HepG2 (cell line): ENCODE measurements around the gene TAS2R38.

Experiments
- BRCA1 ChIP-seq: sonication (generic); formaldehyde crosslinking; IDR thresholded peaks from 2 replicates; pipeline ENCODE4 v1.4.0; 2020; ENCODE audit warnings: missing genetic modification reagents
- CTCF ChIP-seq: sonication (generic); formaldehyde crosslinking; IDR thresholded peaks from 2 replicates; pipeline ENCODE4 v1.5.0; 2020; ENCODE audit warnings: mild to moderate bottlenecking, missing genetic modification reagents, moderate library complexity
- E2F5 ChIP-seq: sonication (generic); formaldehyde crosslinking; conservative IDR thresholded peaks from 2 replicates; pipeline ENCODE4 v1.4.0; 2020; ENCODE audit warnings: missing genetic modification reagents
- EHMT2 ChIP-seq: fragments of 200-600 bp; sonication (generic); IDR thresholded peaks from 2 replicates; pipeline ENCODE4 v1.7.0; 2017; ENCODE audit warnings: antibody characterized with exemption, low read depth, low read length, borderline replicate concordance
- EP300 ChIP-seq, 3 experiments: sonication (generic) in 1 of 3; formaldehyde crosslinking in 1 of 3; IDR thresholded peaks; 2 replicates each; pipeline versions ENCODE4 v1.5.1 to v1.6.1; 2011 to 2020; ENCODE audit warnings: low read depth in 2 of 3, low read length in 2 of 3, borderline replicate concordance in 1 of 3, improper control_type of control experiment in 1 of 3, mild to moderate bottlenecking in 1 of 3, missing genetic modification reagents in 1 of 3, moderate library complexity in 1 of 3
- NCOA2 ChIP-seq: sonication (generic); formaldehyde crosslinking; IDR thresholded peaks from 2 replicates; pipeline ENCODE4 v1.8.0; 2022; ENCODE audit warnings: inconsistent platforms
- PHF20 ChIP-seq: sonication (generic); formaldehyde crosslinking; IDR thresholded peaks from 2 replicates; pipeline ENCODE4 v1.5.0; 2020; ENCODE audit warnings: mild to moderate bottlenecking, missing genetic modification reagents
- POLR2A ChIP-seq, 2 experiments: IDR thresholded peaks; 2 replicates each; pipeline ENCODE4 v1.6.1; 2011; ENCODE audit warnings: low read depth in 2 of 2, low read length in 2 of 2, mild to moderate bottlenecking in 1 of 2, moderate library complexity in 1 of 2; ENCODE audit not compliant: insufficient read depth in 1 of 2
- STAT6 ChIP-seq: sonication (generic); formaldehyde crosslinking; IDR thresholded peaks from 2 replicates; pipeline ENCODE4 v1.4.0; 2020; ENCODE audit warnings: missing genetic modification reagents, mild to moderate bottlenecking, borderline replicate concordance
- XBP1 ChIP-seq: sonication (generic); formaldehyde crosslinking; IDR thresholded peaks from 2 replicates; pipeline ENCODE4 v1.5.0; 2020; ENCODE audit warnings: missing genetic modification reagents
- ZBTB2 ChIP-seq: sonication (generic); formaldehyde crosslinking; IDR thresholded peaks from 2 replicates; pipeline ENCODE4 v1.8.0; 2022; ENCODE audit warnings: low read depth, missing genetic modification reagents
- ZNF367 ChIP-seq: sonication (generic); formaldehyde crosslinking; IDR thresholded peaks from 2 replicates; pipeline ENCODE4 v1.4.0; 2020; ENCODE audit warnings: missing genetic modification reagents, borderline replicate concordance
- ZNF790 ChIP-seq: sonication (generic); formaldehyde crosslinking; IDR thresholded peaks from 2 replicates; pipeline ENCODE4 v1.8.0; 2022; ENCODE audit warnings: missing genetic modification reagents, mild to moderate bottlenecking, borderline replicate concordance

- TF ChIP-seq XBP1, result no peak
- no peak for TF ChIP-seq CTCF
- no peak for TF ChIP-seq ZBTB2 (CRISPR knock-in tag)
- TF ChIP-seq EHMT2, result no peak
- no peak for TF ChIP-seq POLR2A (IDR thresholded peaks at IDR 0.05; ENCODE audit: insufficient read depth in 1 of 2, low read depth in 2 of 2, low read length in 2 of 2)
- TF ChIP-seq EP300 (IDR thresholded peaks at IDR 0.05; ENCODE audit: low read depth in 2 of 2, low read length in 2 of 2), result no peak
- no peak for TF ChIP-seq EP300 (CRISPR knock-in tag; IDR thresholded peaks at IDR 0.05; ENCODE audit: borderline replicate concordance)
- TF ChIP-seq ZNF367 (CRISPR knock-in tag), result no peak
- no peak for TF ChIP-seq PHF20
- TF ChIP-seq BRCA1 (CRISPR knock-in tag), result no peak
- no peak for TF ChIP-seq NCOA2
- no peak for TF ChIP-seq ZNF790 (CRISPR knock-in tag)
- TF ChIP-seq E2F5, result no peak
- no peak for TF ChIP-seq STAT6 (CRISPR knock-in tag)
These were observed 27.7 kb upstream of the TAS2R38 start for GRCh38 chr7:142001163-142001874.
